ENCODE results near the gene SLC66A2.

SLC66A2 gene

GRCh38 chr18:79940814-79941472 is 10.5 kb downstream of the SLC66A2 start:
- no peak overlapping the region for H3K27ac ChIP-seq (ENCODE audit: low read depth, low read length)
- H3K4me3 ChIP-seq (ENCODE audit: insufficient read depth, low read length, poor library complexity, severe bottlenecking), result no peak overlapping the region
- no peaks in the 10 kb centered on the region for H3F3A ChIP-seq (ENCODE audit: insufficient read depth)
- no peaks in the 10 kb centered on the region for H3K36me3 ChIP-seq (ENCODE audit: low read length)
- H4K20me1 ChIP-seq (ENCODE audit: low read depth, low read length), result no peaks in the 10 kb centered on the region
- TF ChIP-seq CTCF (IDR thresholded peaks at IDR 0.05; ENCODE audit: insufficient read depth, low read length, poor library complexity, severe bottlenecking) (no peak), EZH2phosphoT487 (conservative IDR thresholded peaks at IDR 0.05; ENCODE audit: low read length) (no peak)
- H3K9me2 ChIP-seq (replicated peaks; ENCODE audit: insufficient read depth, low read length), result no peaks in the 10 kb centered on the region
- H3K4me2 ChIP-seq (ENCODE audit: low read depth, low read length, poor library complexity, severe bottlenecking), result no peak overlapping the region
- H3K79me2 ChIP-seq (ENCODE audit: insufficient read depth, low read length), result peaks cover 26% of the 10 kb centered on the region; the same call in 1 of the 2 replicates
- H3K9ac ChIP-seq (ENCODE audit: low read length), result no peak overlapping the region
- no peak overlapping the region for H2AFZ ChIP-seq (ENCODE audit: low read depth, low read length, severe bottlenecking)
- H3K9me3 ChIP-seq (ENCODE audit: insufficient read depth, low read length), result no peaks in the 10 kb centered on the region
- H3K27me3 ChIP-seq (ENCODE audit: low read length), result no peaks in the 10 kb centered on the region

- no peak overlapping the region for H3K9ac ChIP-seq (ENCODE audit: low read length)
- H3K4me2 ChIP-seq (ENCODE audit: low read depth, low read length, poor library complexity, severe bottlenecking), result no peak overlapping the region
- H4K20me1 ChIP-seq (ENCODE audit: low read depth, low read length), result no peaks in the 10 kb centered on the region
- no peaks in the 10 kb centered on the region for H3K9me2 ChIP-seq (replicated peaks; ENCODE audit: insufficient read depth, low read length)
- H3F3A ChIP-seq (ENCODE audit: insufficient read depth), result no peaks in the 10 kb centered on the region
- H3K9me3 ChIP-seq (ENCODE audit: insufficient read depth, low read length), result no peaks in the 10 kb centered on the region
- H3K27ac ChIP-seq (ENCODE audit: low read depth, low read length), result no peak overlapping the region
- no peaks in the 10 kb centered on the region for H3K27me3 ChIP-seq (ENCODE audit: low read length)
- no peak for TF ChIP-seq EZH2phosphoT487 (conservative IDR thresholded peaks at IDR 0.05; ENCODE audit: low read length)
- no peak overlapping the region for H2AFZ ChIP-seq (ENCODE audit: low read depth, low read length, severe bottlenecking)
- no peak overlapping the region for H3K4me3 ChIP-seq (ENCODE audit: insufficient read depth, low read length, poor library complexity, severe bottlenecking)
- peaks cover 27% of the 10 kb centered on the region; the same call in 1 of the 2 replicates for H3K79me2 ChIP-seq (ENCODE audit: insufficient read depth, low read length)
- no peaks in the 10 kb centered on the region for H3K36me3 ChIP-seq (ENCODE audit: low read length)
Observed at GRCh38 chr18:79940126-79940813, 11.2 kb downstream of the SLC66A2 start.

GRCh38 chr18:79939096-79939495 is 12.4 kb downstream of the SLC66A2 start:
- H3K9ac ChIP-seq (ENCODE audit: low read length), result no peak overlapping the region
- H3K79me2 ChIP-seq (ENCODE audit: insufficient read depth, low read length), result peaks cover 28% of the 10 kb centered on the region; the same call in 1 of the 2 replicates
- H4K20me1 ChIP-seq (ENCODE audit: low read depth, low read length), result no peaks in the 10 kb centered on the region
- no peaks in the 10 kb centered on the region for H3K9me2 ChIP-seq (replicated peaks; ENCODE audit: insufficient read depth, low read length)
- no peak overlapping the region for H3K4me3 ChIP-seq (ENCODE audit: insufficient read depth, low read length, poor library complexity, severe bottlenecking)
- no peaks in the 10 kb centered on the region for H3K27me3 ChIP-seq (ENCODE audit: low read length)
- H3K36me3 ChIP-seq (ENCODE audit: low read length), result no peaks in the 10 kb centered on the region
- H3F3A ChIP-seq (ENCODE audit: insufficient read depth), result no peaks in the 10 kb centered on the region
- H3K4me2 ChIP-seq (ENCODE audit: low read depth, low read length, poor library complexity, severe bottlenecking), result no peak overlapping the region
- H2AFZ ChIP-seq (ENCODE audit: low read depth, low read length, severe bottlenecking), result no peak overlapping the region
- TF ChIP-seq EZH2phosphoT487 (conservative IDR thresholded peaks at IDR 0.05; ENCODE audit: low read length) (no peak), CTCF (IDR thresholded peaks at IDR 0.05; ENCODE audit: insufficient read depth, low read length, poor library complexity, severe bottlenecking) (no peak)
- H3K9me3 ChIP-seq (ENCODE audit: insufficient read depth, low read length), result no peaks in the 10 kb centered on the region
- H3K27ac ChIP-seq (ENCODE audit: low read depth, low read length), result no peak overlapping the region

GRCh38 chr18:79938196-79938595 is 13.3 kb downstream of the SLC66A2 start:
- peaks cover 9% of the 10 kb centered on the region for H3K36me3 ChIP-seq (ENCODE audit: low read length)
- H2AFZ ChIP-seq (ENCODE audit: low read depth, low read length, severe bottlenecking), result no peak overlapping the region
- peaks cover 28% of the 10 kb centered on the region; the same call in 1 of the 2 replicates for H3K79me2 ChIP-seq (ENCODE audit: insufficient read depth, low read length)
- no peak overlapping the region for H3K4me3 ChIP-seq (ENCODE audit: insufficient read depth, low read length, poor library complexity, severe bottlenecking)
- H3F3A ChIP-seq (ENCODE audit: insufficient read depth), result no peaks in the 10 kb centered on the region
- no peaks in the 10 kb centered on the region for H3K9me2 ChIP-seq (replicated peaks; ENCODE audit: insufficient read depth, low read length)
- no peaks in the 10 kb centered on the region for H4K20me1 ChIP-seq (ENCODE audit: low read depth, low read length)
- H3K27ac ChIP-seq (ENCODE audit: low read depth, low read length), result no peak overlapping the region
- TF ChIP-seq EZH2phosphoT487 (conservative IDR thresholded peaks at IDR 0.05; ENCODE audit: low read length) (no peak), CTCF (IDR thresholded peaks at IDR 0.05; ENCODE audit: insufficient read depth, low read length, poor library complexity, severe bottlenecking) (no peak)
- peaks cover 7% of the 10 kb centered on the region; the same call in 1 of the 2 replicates for H3K9me3 ChIP-seq (ENCODE audit: insufficient read depth, low read length)
- no peaks in the 10 kb centered on the region for H3K27me3 ChIP-seq (ENCODE audit: low read length)
- no peak overlapping the region for H3K4me2 ChIP-seq (ENCODE audit: low read depth, low read length, poor library complexity, severe bottlenecking)
- no peak overlapping the region for H3K9ac ChIP-seq (ENCODE audit: low read length)

Measured in SU-DHL-6 (cell line).